ENCODE measurements around the gene LRRC63. TPM values are rescaled to one million over a fixed set of nuclear protein-coding genes. Genes with fewer than 3 reads are reported as not detected.

LRRC63 gene
- total and polyA plus RNA-seq, 2 donors (not counting 3 experiments of a cell fraction or from before 2014, with no cell fraction given) = 0.04 TPM; not detected in 1

DNA sequence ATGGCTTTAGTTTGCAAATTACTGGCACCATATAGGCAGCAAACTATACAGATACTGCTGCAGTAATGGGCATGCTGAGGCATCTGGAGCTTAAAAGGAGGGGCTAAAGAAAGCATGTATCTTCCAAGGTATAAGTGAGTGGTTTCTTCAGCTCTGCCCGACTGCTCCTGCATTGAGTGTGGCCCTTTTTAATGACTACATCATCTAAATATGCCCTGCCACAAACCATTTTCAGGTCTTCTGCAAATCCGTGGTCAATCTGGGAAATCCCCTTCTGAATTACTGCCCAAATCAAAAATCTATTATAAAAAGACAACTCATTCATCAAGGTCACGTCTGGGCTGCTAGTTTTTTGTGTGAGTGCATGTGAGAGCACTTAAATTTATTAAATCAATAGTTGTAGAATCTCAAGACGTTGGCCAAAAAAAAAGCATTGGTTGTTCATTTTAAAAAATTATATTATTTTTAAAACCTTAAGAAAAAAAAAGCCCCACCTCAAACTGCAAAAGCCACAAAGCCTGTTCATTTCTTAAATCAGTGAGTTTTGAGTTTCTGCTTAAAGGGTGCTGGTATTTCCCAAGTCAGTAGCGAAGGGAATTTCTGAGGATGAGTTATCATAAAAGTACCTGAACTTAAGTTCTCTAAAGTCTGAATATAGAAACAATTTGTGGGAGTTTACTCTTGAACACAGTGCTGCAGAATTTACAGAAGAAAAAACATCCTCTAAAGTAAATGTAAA, 46.1 kb upstream of the LRRC63 start:
- TF ChIP-seq POLR2AphosphoS5 (IDR thresholded peaks at IDR 0.05; ENCODE audit: insufficient read depth, low read depth, low read length) = no peak
- TF ChIP-seq MYC (IDR thresholded peaks at IDR 0.05; ENCODE audit: low read depth, low read length) = no peak
- ChIA-PET CTCF (interaction anchor here (1.1 kb wide), 1 partner anchor 10 kb away, joined by 3 read pairs; no protein-coding TSS in a partner anchor), POLR2A (no interaction called here)
- Histone ChIP-seq H3K27ac (ENCODE audit: insufficient read depth, low read depth, low read length) (no peak overlapping the region), H2AFZ (ENCODE audit: low read depth, low read length) (no peak overlapping the region), H3K27me3 (ENCODE audit: control insufficient read depth in 2 of 2, insufficient read depth in 2 of 2, low read length in 2 of 2) (peaks cover 12 to 21% of the 10 kb centered on the region in 2 experiments), H3K9me1 (replicated peaks; ENCODE audit: control insufficient read depth, extremely low read depth, insufficient read depth, low read length) (no peaks in the 10 kb centered on the region), H3K4me1 (ENCODE audit: control insufficient read depth, extremely low read depth, insufficient read depth, low read length) (no peaks in the 10 kb centered on the region), H3K4me2 (ENCODE audit: insufficient read depth, low read length) (no peak overlapping the region), H3K4me3 (replicated peaks in 1 of 3; ENCODE audit: insufficient read depth in 1 of 3, low read depth in 1 of 3, low read length in 3 of 3) (no peak overlapping the region), H3K9me3 (replicated peaks; ENCODE audit: control insufficient read depth, insufficient read depth, low read length) (no peaks in the 10 kb centered on the region), H3K36me3 (ENCODE audit: control insufficient read depth in 2 of 2, extremely low read depth in 1 of 2, insufficient read depth in 2 of 2, low read length in 2 of 2) (no peaks in the 10 kb centered on the region), H3K79me2 (ENCODE audit: control insufficient read depth, insufficient read depth, low read length) (no peaks in the 10 kb centered on the region), H3K9ac (replicated peaks; ENCODE audit: extremely low read depth, insufficient read depth, low read length) (no peak overlapping the region), H4K20me1 (replicated peaks; ENCODE audit: control insufficient read depth, extremely low read depth, insufficient read depth, low read length) (no peaks in the 10 kb centered on the region)
- intact Hi-C loops (cut with micrococcal nuclease) = loop anchor here (10.0 kb wide), 1 partner anchor 559 kb away; no protein-coding TSS in a partner anchor
- DNase-seq (ENCODE audit: low read depth, low spot score) (no peak), FAIRE-seq (no peak)
- BruUV-seq (replicated peaks) = no TSS peak
- dilution Hi-C loops (cut with MboI; ENCODE audit: extremely low pct_ligation_motif_present, low sequenced_read_pairs) = no loop called here

GRCh38 chr13:46166224-46166584, 45.5 kb upstream of the LRRC63 start:
- no TSS peak for BruUV-seq (replicated peaks)
- Histone ChIP-seq H3K27me3 (ENCODE audit: control insufficient read depth in 2 of 2, insufficient read depth in 2 of 2, low read length in 2 of 2) (peaks cover 12 to 21% of the 10 kb centered on the region in 2 experiments), H3K27ac (ENCODE audit: insufficient read depth, low read depth, low read length) (no peak overlapping the region), H3K4me1 (ENCODE audit: control insufficient read depth, extremely low read depth, insufficient read depth, low read length) (no peaks in the 10 kb centered on the region), H3K4me3 (replicated peaks in 1 of 3; ENCODE audit: insufficient read depth in 1 of 3, low read depth in 1 of 3, low read length in 3 of 3) (no peak overlapping the region), H2AFZ (ENCODE audit: low read depth, low read length) (no peak overlapping the region), H3K36me3 (ENCODE audit: control insufficient read depth in 2 of 2, extremely low read depth in 1 of 2, insufficient read depth in 2 of 2, low read length in 2 of 2) (no peaks in the 10 kb centered on the region), H3K9me1 (replicated peaks; ENCODE audit: control insufficient read depth, extremely low read depth, insufficient read depth, low read length) (no peaks in the 10 kb centered on the region), H3K9me3 (replicated peaks; ENCODE audit: control insufficient read depth, insufficient read depth, low read length) (no peaks in the 10 kb centered on the region), H3K79me2 (ENCODE audit: control insufficient read depth, insufficient read depth, low read length) (no peaks in the 10 kb centered on the region), H3K9ac (replicated peaks; ENCODE audit: extremely low read depth, insufficient read depth, low read length) (no peak overlapping the region), H3K4me2 (ENCODE audit: insufficient read depth, low read length) (no peak overlapping the region), H4K20me1 (replicated peaks; ENCODE audit: control insufficient read depth, extremely low read depth, insufficient read depth, low read length) (no peaks in the 10 kb centered on the region)
- intact Hi-C loops (cut with micrococcal nuclease) = loop anchor here (10.0 kb wide), 1 partner anchor 559 kb away; no protein-coding TSS in a partner anchor
- TF ChIP-seq POLR2A (IDR thresholded peaks at IDR 0.05; ENCODE audit: low read depth, low read length) (no peak), CTCF (IDR thresholded peaks at IDR 0.05; ENCODE audit: extremely low read depth in 1 of 2, insufficient read depth in 1 of 2, low read depth in 1 of 2, low read length in 2 of 2) (no peak), GATA2 (IDR thresholded peaks at IDR 0.05; ENCODE audit: insufficient read depth, insufficient read length, low read depth, low read length) (no peak), FOS (IDR thresholded peaks at IDR 0.05; ENCODE audit: borderline replicate concordance, insufficient read depth, low read length) (no peak), POLR2AphosphoS5 (IDR thresholded peaks at IDR 0.05; ENCODE audit: insufficient read depth, low read depth, low read length) (no peak), EZH2 (IDR thresholded peaks at IDR 0.05; ENCODE audit: borderline replicate concordance, low read depth, low read length, severe bottlenecking) (no peak), MYC (IDR thresholded peaks at IDR 0.05; ENCODE audit: low read depth, low read length) (no peak)
- TF ChIP-seq, protein P1, sequence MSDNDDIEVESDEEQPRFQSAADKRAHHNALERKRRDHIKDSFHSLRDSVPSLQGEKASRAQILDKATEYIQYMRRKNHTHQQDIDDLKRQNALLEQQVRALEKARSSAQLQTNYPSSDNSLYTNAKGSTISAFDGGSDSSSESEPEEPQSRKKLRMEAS (IDR thresholded peaks at IDR 0.05; ENCODE audit: insufficient read depth, insufficient read length) = no peak
- DNase-seq (ENCODE audit: low read depth, low spot score) (no peak), FAIRE-seq (no peak)
- dilution Hi-C loops (cut with MboI; ENCODE audit: extremely low pct_ligation_motif_present, low sequenced_read_pairs) = no loop called here
- CTCF ChIA-PET = no interaction called here
- POLR2A ChIA-PET = no interaction called here
